Right lobe of liver (tissue), 4 donors: ENCODE measurements around the gene VWA7.

Experiments
- CTCF ChIP-seq, 4 donors: fragments of 200-600 bp in 3 of 4; fragments of 450-650 bp in 1 of 4; IDR thresholded peaks; one replicate each; pipeline versions ENCODE4 v1.5.1 to v1.8.0; 2016 to 2022; ENCODE audit warnings: antibody characterized with exemption in 4 of 4, mild to moderate bottlenecking in 2 of 4
- POLR2A ChIP-seq: fragments of 450-650 bp; IDR thresholded peaks from one replicate; pipeline ENCODE4 v1.6.1; 2017; ENCODE audit warnings: antibody characterized with exemption, mild to moderate bottlenecking
- donor health status: DM: no; HTN: no; CAD: no.
- donor health status: DM: no; HTN: no; CAD: no.
- donor health status: DM: no; HTN: yes; CAD: no.

DNA sequence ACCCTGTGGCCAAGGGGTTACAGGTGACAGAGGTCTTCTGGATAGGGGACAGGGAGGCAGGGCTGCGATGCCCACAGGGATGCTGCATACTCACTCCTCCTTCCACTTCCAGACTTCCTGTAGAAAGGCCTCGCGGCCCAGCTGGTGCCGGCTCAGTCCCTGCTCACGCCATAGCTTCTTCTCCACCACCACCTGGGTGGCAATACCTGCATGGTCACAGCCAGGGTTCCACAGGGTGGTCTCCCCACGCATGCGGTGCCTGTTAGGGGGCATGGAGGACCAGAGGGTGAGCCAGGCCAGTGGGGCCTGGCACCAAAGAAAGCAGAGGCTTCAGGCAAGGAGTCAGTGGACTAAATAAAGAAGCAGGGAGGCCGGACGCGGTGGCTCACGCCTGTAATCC lies 8.3 kb upstream of the VWA7 start:
- no peak for TF ChIP-seq CTCF (IDR thresholded peaks at IDR 0.05)
- TF ChIP-seq POLR2A: no peak
